ENCODE results near the gene P2RX5.
A peak's percentile ranks its signal among the peaks of the same experiment; 100 is the strongest.

Gene P2RX5

GRCh38 chr17:3675886-3676285 is 20.1 kb downstream of the P2RX5 start:
- no peaks in the 10 kb centered on the region for H3K9me3 ChIP-seq (ENCODE audit: control insufficient read depth, insufficient read depth, low read depth, low read length)
- POLR2A ChIA-PET, result no interaction called here
- TF ChIP-seq ZNF133 (tag by site-specific recombination; IDR thresholded peaks at IDR 0.05) (no peak), BCL11B (tag by site-specific recombination; IDR thresholded peaks at IDR 0.05; ENCODE audit: low read depth) (no peak), PRDM10 (tag by site-specific recombination; IDR thresholded peaks at IDR 0.05) (no peak), ZNF37A (tag by site-specific recombination; IDR thresholded peaks at IDR 0.05) (no peak), ZNF335 (tag by site-specific recombination; conservative IDR thresholded peaks at IDR 0.05) (no peak), ZNF600 (tag by site-specific recombination; IDR thresholded peaks at IDR 0.05) (no peak), ZNF132 (tag by site-specific recombination; IDR thresholded peaks at IDR 0.05; ENCODE audit: borderline replicate concordance) (no peak), KLF1 (tag by site-specific recombination; IDR thresholded peaks at IDR 0.05) (no peak), ZNF571 (tag by site-specific recombination; IDR thresholded peaks at IDR 0.05) (no peak), YY1 (tag by site-specific recombination; IDR thresholded peaks at IDR 0.05) (no peak), ZBTB44 (tag by site-specific recombination; IDR thresholded peaks at IDR 0.05) (no peak), KLF17 (tag by site-specific recombination; IDR thresholded peaks at IDR 0.05) (no peak), ZBTB48 (tag by site-specific recombination; IDR thresholded peaks at IDR 0.05) (no peak), ZNF658 (tag by site-specific recombination; IDR thresholded peaks at IDR 0.05) (no peak), ZBTB10 (tag by site-specific recombination; IDR thresholded peaks at IDR 0.05) (no peak), ZNF223 (tag by site-specific recombination; IDR thresholded peaks at IDR 0.05) (no peak)
- CTCF ChIA-PET, result interaction anchor here (0.6 to 0.7 kb wide), 3 partner anchors 22 to 187 kb away, joined by 3 to 4 read pairs (median 3); no protein-coding TSS in a partner anchor
- H3K4me3 ChIP-seq (ENCODE audit: low read depth, low read length), result no peak overlapping the region
- no peaks in the 10 kb centered on the region for H3K4me1 ChIP-seq (ENCODE audit: control insufficient read depth, insufficient read depth, low read length)
- no peak overlapping the region for H3K27ac ChIP-seq (ENCODE audit: extremely low read depth, low read depth, low read length)
- peaks cover 3 to 6% of the 10 kb centered on the region in 2 experiments; a peak in 2 of 3 replicates for H3K36me3 ChIP-seq (ENCODE audit: control insufficient read depth in 2 of 2, insufficient read depth in 1 of 2, low read length in 2 of 2)

GRCh38 chr17:3672571-3672970 is 23.4 kb downstream of the P2RX5 start:
- H3K4me3 ChIP-seq (ENCODE audit: low read depth, low read length), result no peak overlapping the region
- no peaks in the 10 kb centered on the region for H3K9me3 ChIP-seq (ENCODE audit: control insufficient read depth, insufficient read depth, low read depth, low read length)
- H3K36me3 ChIP-seq (ENCODE audit: control insufficient read depth in 2 of 2, insufficient read depth in 1 of 2, low read length in 2 of 2), result peaks cover 7 to 10% of the 10 kb centered on the region in 2 experiments; a peak in 2 of 3 replicates
- H3K4me1 ChIP-seq (ENCODE audit: control insufficient read depth, insufficient read depth, low read length), result peaks cover 6% of the 10 kb centered on the region; the same call in 1 of the 2 replicates
- CTCF ChIA-PET, result interaction anchor here (0.5 to 1.6 kb wide), 2 partner anchors 10 to 881 kb away, joined by 3 to 5 read pairs; no protein-coding TSS in a partner anchor
- no peak overlapping the region for H3K27ac ChIP-seq (ENCODE audit: extremely low read depth, low read depth, low read length)
- POLR2A ChIA-PET, result no interaction called here
- TF ChIP-seq ZNF664 (tag by site-specific recombination; IDR thresholded peaks at IDR 0.05), result peak; percentile 92
- TF ChIP-seq ZNF548 (tag by site-specific recombination; IDR thresholded peaks at IDR 0.05), result no peak

Data from HEK293 (cell line).